Karpas-422 (cell line): Measurements from ENCODE around the gene PTGER1. TPM values are rescaled to one million over a fixed set of nuclear protein-coding genes. Genes with fewer than 3 reads are reported as not detected.

ENCODE experiments used
- DNase-seq: peaks from one replicate; pipeline ENCODE4 v3.0.0-alpha.2; 2015
- H2AFZ ChIP-seq: fragments of 200-600 bp; sonication (generic); 2 replicates; pipeline ENCODE4 v1.6.1; 2014; ENCODE audit warnings: antibody characterized with exemption, low read length, mixed read lengths
- H3K27ac ChIP-seq: fragments of 200-600 bp; sonication (generic); 2 replicates; pipeline ENCODE4 v1.5.1; 2014; ENCODE audit warnings: mild to moderate bottlenecking, low read length, moderate library complexity
- H3K27me3 ChIP-seq: fragments of 200-600 bp; sonication (generic); 2 replicates; pipeline ENCODE4 v1.6.1; 2014; ENCODE audit warnings: low read length, mixed read lengths
- H3K36me3 ChIP-seq: fragments of 200-600 bp; sonication (generic); 2 replicates; pipeline ENCODE4 v1.6.1; 2014; ENCODE audit warnings: low read length, mixed read lengths; ENCODE audit not compliant: insufficient read depth
- H3K4me1 ChIP-seq: fragments of 200-600 bp; sonication (generic); 2 replicates; pipeline ENCODE4 v1.6.1; 2014; ENCODE audit warnings: mild to moderate bottlenecking, low read length, mixed read lengths
- H3K4me2 ChIP-seq: fragments of 200-600 bp; sonication (generic); 2 replicates; pipeline ENCODE4 v1.6.1; 2014; ENCODE audit warnings: low read length, low read depth, mild to moderate bottlenecking; ENCODE audit not compliant: poor library complexity, severe bottlenecking
- H3K4me3 ChIP-seq: fragments of 200-600 bp; sonication (generic); 2 replicates; pipeline ENCODE4 v1.5.1; 2014; ENCODE audit warnings: mild to moderate bottlenecking, antibody characterized with exemption, low read length, mixed read lengths
- H3K79me2 ChIP-seq: fragments of 200-600 bp; sonication (generic); 2 replicates; pipeline ENCODE4 v1.6.1; 2014; ENCODE audit warnings: mild to moderate bottlenecking, low read length, mixed read lengths
- H3K9ac ChIP-seq: fragments of 200-600 bp; sonication (generic); 2 replicates; pipeline ENCODE4 v1.6.0; 2014; ENCODE audit warnings: low read length
- H3K9me2 ChIP-seq: fragments of 200-600 bp; sonication (generic), shearing (Covaris generic); replicated peaks from 2 replicates; pipeline ENCODE4 v1.6.0; 2014; ENCODE audit warnings: mild to moderate bottlenecking, low read length, moderate library complexity; ENCODE audit not compliant: insufficient read depth
- H3K9me3 ChIP-seq: fragments of 300-700, 200-600 bp; sonication (generic); 2 replicates; pipeline ENCODE4 v1.6.1; 2014; ENCODE audit warnings: low read length, mixed read lengths
- H4K20me1 ChIP-seq: fragments of 200-600 bp; sonication (generic); 2 replicates; pipeline ENCODE4 v1.6.1; 2014; ENCODE audit warnings: mild to moderate bottlenecking, antibody characterized with exemption, low read length, low read depth; ENCODE audit not compliant: insufficient read depth
- total RNA-seq: library from RNA; depleted of rRNA; stranded (reverse); fragments of >200 nt; shearing (Covaris generic); gene quantifications from 2 replicates; pipeline ENCODE4 v1.2.3, GENCODE V29; 2014; ENCODE audit warnings: low replicate concordance; rRNA removed

PTGER1 gene, protein sequence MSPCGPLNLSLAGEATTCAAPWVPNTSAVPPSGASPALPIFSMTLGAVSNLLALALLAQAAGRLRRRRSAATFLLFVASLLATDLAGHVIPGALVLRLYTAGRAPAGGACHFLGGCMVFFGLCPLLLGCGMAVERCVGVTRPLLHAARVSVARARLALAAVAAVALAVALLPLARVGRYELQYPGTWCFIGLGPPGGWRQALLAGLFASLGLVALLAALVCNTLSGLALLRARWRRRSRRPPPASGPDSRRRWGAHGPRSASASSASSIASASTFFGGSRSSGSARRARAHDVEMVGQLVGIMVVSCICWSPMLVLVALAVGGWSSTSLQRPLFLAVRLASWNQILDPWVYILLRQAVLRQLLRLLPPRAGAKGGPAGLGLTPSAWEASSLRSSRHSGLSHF
- not detected in 2 replicates for total RNA-seq

DNA sequence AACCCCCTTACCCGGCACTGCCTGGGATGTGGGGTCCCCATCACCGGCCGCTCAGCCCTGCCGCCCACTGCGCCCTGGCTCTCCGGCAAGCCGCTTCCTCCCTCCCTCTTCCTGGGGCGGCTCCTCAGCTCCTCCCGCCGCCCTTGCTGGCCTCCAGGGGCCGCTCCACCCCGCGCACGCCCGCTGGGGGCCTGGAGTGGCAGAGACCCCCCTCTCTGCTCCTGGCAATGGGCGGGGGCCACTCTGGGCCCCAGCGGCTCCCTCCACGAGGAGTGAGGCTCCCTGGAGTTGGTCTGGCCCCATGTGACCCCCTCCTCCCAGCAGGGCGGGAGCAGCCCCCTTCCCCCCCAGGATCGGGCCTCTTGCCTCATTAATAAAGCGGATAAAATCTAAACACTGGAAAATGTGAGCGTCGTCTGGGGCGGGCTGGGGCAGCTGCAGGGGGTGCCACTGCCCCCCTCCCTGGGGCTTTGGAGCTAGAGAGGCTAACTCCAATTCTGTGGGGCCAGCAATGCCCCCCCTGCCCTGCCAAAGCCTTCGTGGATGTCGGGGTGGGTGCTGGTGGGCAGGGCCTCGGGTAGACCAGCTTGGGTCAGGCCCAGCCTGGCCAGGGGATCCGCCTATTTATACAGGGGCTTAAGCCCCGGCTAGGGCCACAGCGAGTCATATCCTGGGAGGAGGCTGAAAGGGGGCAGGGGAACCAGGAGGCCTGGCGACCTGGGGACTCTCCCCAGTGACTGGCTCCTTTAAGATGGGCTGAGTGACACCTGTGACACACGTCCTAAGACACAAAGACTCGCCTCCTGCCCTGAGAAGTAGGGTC, at the start of gene PTGER1:
PTGER1 (minus strand) TSS at position 104 of the 823 bp plus-strand sequence. CDS start 1,034 bp downstream, outside the sequence.
- Histone ChIP-seq H3K9ac (no peak within 1 kb of the TSS), H3K4me1 (peaks cover 22% of the 10 kb centered on the region)
- no peak for DNase-seq

GRCh38 chr19:14520543-14520942, 45.4 kb upstream of the PTGER1 start:
- Histone ChIP-seq H3K79me2 (peaks cover 21% of the 10 kb centered on the region), H3K9me3 (no peaks in the 10 kb centered on the region), H3K36me3 (peaks cover 14% of the 10 kb centered on the region), H3K27me3 (no peaks in the 10 kb centered on the region), H3K27ac (no peak overlapping the region), H3K4me2 (no peak overlapping the region), H2AFZ (no peak overlapping the region), H4K20me1 (peaks cover 22% of the 10 kb centered on the region), H3K9ac (no peak overlapping the region), H3K9me2 (no peaks in the 10 kb centered on the region), H3K4me3 (no peak overlapping the region), H3K4me1 (peaks cover 20% of the 10 kb centered on the region)
- DNase-seq: no peak

More for the DNA sequence above, at the start of gene PTGER1:
- no peak within 1 kb of the TSS for H2AFZ ChIP-seq
- H3K4me2 ChIP-seq: no peak within 1 kb of the TSS
- H3K79me2 ChIP-seq: no peaks in the 10 kb centered on the region
- no peaks in the 10 kb centered on the region for H3K27me3 ChIP-seq
- H3K4me3 ChIP-seq: no peak within 1 kb of the TSS
- no peaks in the 10 kb centered on the region for H3K9me3 ChIP-seq
- H3K9me2 ChIP-seq: no peaks in the 10 kb centered on the region
- H4K20me1 ChIP-seq: 0 out of 2 replicates have a peak, but pooled peaks cover 5% of the 10 kb centered on the region
- H3K36me3 ChIP-seq: no peaks in the 10 kb centered on the region
- H3K27ac ChIP-seq: no peak within 1 kb of the TSS

- Histone ChIP-seq H3K4me1 (peaks cover 22% of the 10 kb centered on the region), H3K4me2 (no peak overlapping the region), H3K4me3 (no peak overlapping the region)
Observed at GRCh38 chr19:14519860-14520407, 44.8 kb upstream of the PTGER1 start.

GRCh38 chr19:14519245-14519859, 44.2 kb upstream of the PTGER1 start:
- H3K36me3 ChIP-seq: peaks cover 25% of the 10 kb centered on the region
- no peaks in the 10 kb centered on the region for H3K9me2 ChIP-seq
- DNase-seq: no peak
- H3K4me2 ChIP-seq: peak overlapping the region; percentile 78
- H3K9me3 ChIP-seq: no peaks in the 10 kb centered on the region
- no peak overlapping the region for H3K27ac ChIP-seq
- peaks cover 21% of the 10 kb centered on the region for H3K79me2 ChIP-seq
- H2AFZ ChIP-seq: no peak overlapping the region
- H3K27me3 ChIP-seq: no peaks in the 10 kb centered on the region
- H4K20me1 ChIP-seq: peaks cover 28% of the 10 kb centered on the region
- peak overlapping the region; percentile 71; the same call in 1 of the 2 replicates for H3K9ac ChIP-seq
- H3K4me3 ChIP-seq: peak overlapping the region; percentile 70; the same call in 1 of the 2 replicates
- H3K4me1 ChIP-seq: peaks cover 22% of the 10 kb centered on the region

More at GRCh38 chr19:14519860-14520407, 44.8 kb upstream of the PTGER1 start:
- H3K36me3 ChIP-seq: peaks cover 20% of the 10 kb centered on the region
- H3K27me3 ChIP-seq: no peaks in the 10 kb centered on the region
- H2AFZ ChIP-seq: no peak overlapping the region; the same call in 1 of the 2 replicates
- no peak overlapping the region for H3K27ac ChIP-seq
- H3K9ac ChIP-seq: no peak overlapping the region
- no peaks in the 10 kb centered on the region for H3K9me3 ChIP-seq
- peaks cover 28% of the 10 kb centered on the region for H4K20me1 ChIP-seq
- H3K9me2 ChIP-seq: no peaks in the 10 kb centered on the region
- peaks cover 21% of the 10 kb centered on the region for H3K79me2 ChIP-seq
- no peak for DNase-seq

- Histone ChIP-seq H3K36me3 (peaks cover 25% of the 10 kb centered on the region), H3K27ac (peak within 1 kb of the TSS; percentile 60), H4K20me1 (peaks cover 28% of the 10 kb centered on the region), H3K4me3 (peak within 1 kb of the TSS; percentile 85), H3K27me3 (no peaks in the 10 kb centered on the region), H3K79me2 (peaks cover 21% of the 10 kb centered on the region), H3K4me1 (peaks cover 22% of the 10 kb centered on the region), H3K9me2 (no peaks in the 10 kb centered on the region), H3K9me3 (no peaks in the 10 kb centered on the region), H2AFZ (peak within 1 kb of the TSS; percentile 84; the same call in 1 of the 2 replicates), H3K9ac (peak within 1 kb of the TSS; percentile 97), H3K4me2 (peak within 1 kb of the TSS; percentile 93)
- peak; percentile 80 for DNase-seq
Observed at GRCh38 chr19:14517840-14518505, 42.8 kb upstream of the PTGER1 start, which contains the start of gene DNAJB1. DNAJB1 (minus strand) TSS chr19:14518397; CDS start chr19:14518349, 48 bp downstream.

DNA sequence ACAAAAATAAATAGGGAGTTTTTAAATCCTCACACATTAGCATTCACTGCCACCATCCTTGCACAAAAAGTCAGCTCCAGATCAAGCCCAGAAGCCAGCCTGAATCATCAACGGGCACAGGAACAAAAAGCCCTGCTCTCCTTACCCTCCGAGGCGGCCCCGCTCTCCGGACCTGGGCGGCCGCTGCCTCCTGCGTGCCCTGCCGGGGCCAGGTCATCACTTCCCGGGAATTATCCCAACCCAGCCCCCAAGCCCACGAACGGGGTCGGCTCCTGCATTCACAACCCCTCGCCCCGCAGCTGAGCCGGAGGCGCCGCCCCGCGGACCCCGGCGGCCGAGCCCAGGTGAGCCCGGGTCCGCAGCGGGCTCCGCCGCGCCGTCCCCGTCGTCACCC, 42.3 kb upstream of the PTGER1 start:
- Histone ChIP-seq H3K9me3 (no peaks in the 10 kb centered on the region), H3K36me3 (peaks cover 25% of the 10 kb centered on the region), H3K4me2 (peak overlapping the region; percentile 93), H3K4me1 (peaks cover 22% of the 10 kb centered on the region), H3K9me2 (no peaks in the 10 kb centered on the region), H3K27me3 (no peaks in the 10 kb centered on the region), H4K20me1 (peaks cover 28% of the 10 kb centered on the region), H3K4me3 (peak overlapping the region; percentile 85), H3K9ac (peak overlapping the region; percentile 97), H3K79me2 (peaks cover 21% of the 10 kb centered on the region), H3K27ac (0 out of 2 replicates have a peak overlapping the region, but pooled peaks have one; percentile 60), H2AFZ (no peak overlapping the region)
- no peak for DNase-seq

DNA sequence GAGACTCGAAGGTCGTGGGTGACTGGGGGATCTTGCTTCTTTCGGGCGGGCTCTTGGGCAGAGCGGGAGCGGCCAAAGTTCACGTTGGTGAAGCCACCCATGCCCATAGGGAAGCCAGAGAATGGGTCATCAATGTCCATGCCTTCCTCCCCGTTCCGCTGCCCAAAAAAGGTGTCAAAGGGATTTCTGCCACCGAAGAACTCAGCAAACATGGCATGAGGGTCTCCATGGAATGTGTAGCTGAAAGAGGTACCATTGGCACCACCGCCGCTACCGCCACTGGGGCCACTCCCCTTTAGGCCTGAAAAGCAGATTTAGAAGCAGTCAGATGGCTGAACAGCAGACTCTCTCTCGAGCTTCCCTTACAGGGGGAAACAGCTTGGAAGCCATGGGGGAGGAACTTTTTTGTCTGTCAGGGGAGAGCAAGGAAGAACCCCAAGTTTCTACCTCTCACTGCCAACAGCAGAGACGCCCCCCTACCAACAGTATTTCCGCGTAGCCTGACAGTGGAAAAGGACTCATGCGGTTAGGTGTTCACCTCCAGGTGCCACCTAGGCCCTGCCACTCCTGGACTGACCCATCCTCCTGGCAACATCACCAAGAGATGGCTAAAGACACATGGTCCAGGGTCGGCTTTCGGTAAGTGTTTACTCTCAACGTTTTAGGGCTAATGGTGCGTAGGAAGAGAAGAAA, 41.7 kb upstream of the PTGER1 start:
- Histone ChIP-seq H3K36me3 (peaks cover 25% of the 10 kb centered on the region), H3K9me2 (no peaks in the 10 kb centered on the region), H3K27me3 (no peaks in the 10 kb centered on the region), H3K4me3 (peak overlapping the region; percentile 85), H3K9me3 (no peaks in the 10 kb centered on the region), H3K27ac (no peak overlapping the region), H3K4me2 (peak overlapping the region; percentile 93), H3K79me2 (peaks cover 21% of the 10 kb centered on the region), H3K9ac (peak overlapping the region; percentile 97), H2AFZ (no peak overlapping the region), H4K20me1 (peaks cover 28% of the 10 kb centered on the region), H3K4me1 (peaks cover 22% of the 10 kb centered on the region)
- no peak for DNase-seq
